NCI-H1105 treated with DMSO at 0.1 percent for 48 hours (cell line): ENCODE results near the gene PCSK5.

ENCODE experiments used
- DNase-seq: peaks from one replicate; lab custom pipeline; 2025; lab: John Stamatoyannopoulos, UW

Gene PCSK5

GRCh38 chr9:76082057-76082456 is 191.6 kb downstream of the PCSK5 start:
- no peak for DNase-seq

GRCh38 chr9:76085596-76085995 is 195.1 kb downstream of the PCSK5 start:
- no peak for DNase-seq

GRCh38 chr9:76086539-76086938 is 196.1 kb downstream of the PCSK5 start:
- DNase-seq: no peak

DNA sequence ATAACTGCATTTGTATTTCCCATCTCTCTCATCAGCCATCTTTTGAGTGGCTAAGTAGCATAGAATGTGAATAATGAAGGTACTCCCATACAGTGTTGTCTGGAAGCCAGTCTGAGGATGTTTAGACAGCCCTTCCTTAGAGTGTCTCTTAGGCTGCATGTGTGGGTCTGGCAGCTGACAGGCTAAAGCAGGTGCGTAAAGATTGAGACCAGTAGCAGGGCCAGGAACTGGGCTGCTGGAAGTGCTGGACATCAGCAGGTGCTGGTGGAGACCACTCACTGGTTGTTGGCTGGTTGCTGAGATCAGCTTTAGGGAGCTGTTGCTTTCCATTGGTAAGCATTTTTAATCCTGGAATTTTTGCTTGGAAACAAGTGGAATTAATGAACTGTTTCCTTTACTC is 197.5 kb downstream of the PCSK5 start:
- no peak for DNase-seq

DNA sequence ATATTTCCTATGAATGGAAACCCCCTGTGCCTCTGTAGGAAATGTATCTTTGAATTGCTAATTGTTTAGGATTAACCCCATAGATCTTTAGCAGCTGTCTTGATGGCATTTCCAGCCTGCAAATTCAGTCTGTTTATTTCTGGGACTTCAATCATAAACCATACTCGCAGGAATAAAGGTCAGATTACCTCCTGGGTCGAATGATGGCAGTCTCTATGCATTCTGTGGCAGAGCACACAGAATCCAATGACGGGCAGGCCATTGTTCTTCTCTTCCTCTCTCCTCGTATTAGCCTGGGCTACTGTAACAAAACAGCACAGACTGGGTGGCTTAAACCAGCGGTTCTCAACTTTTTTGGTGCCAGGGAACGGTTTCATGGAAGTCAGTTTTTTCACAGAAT is 199.9 kb downstream of the PCSK5 start:
- DNase-seq: no peak

DNA sequence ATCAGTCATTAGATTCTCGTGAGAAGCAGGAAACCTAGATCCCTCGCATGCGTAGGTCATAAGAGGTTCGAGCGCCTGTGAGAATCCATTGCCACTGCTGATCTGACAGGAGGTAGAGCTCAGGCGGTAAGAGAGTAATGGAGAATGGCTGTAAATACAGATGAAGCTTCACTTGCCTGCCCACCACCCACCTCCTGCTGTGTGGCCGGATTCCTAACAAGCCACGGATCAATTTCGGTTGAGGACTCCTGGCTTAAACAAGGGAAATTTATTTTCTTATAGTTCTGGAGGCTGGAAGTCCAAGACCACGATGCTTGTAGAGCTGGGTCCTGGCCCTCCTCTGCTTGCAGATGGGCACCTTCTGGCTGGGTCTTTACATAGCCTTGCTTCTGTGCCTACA is 200.4 kb downstream of the PCSK5 start:
- DNase-seq: no peak

GRCh38 chr9:76092572-76092971 is 202.1 kb downstream of the PCSK5 start:
- DNase-seq: no peak

DNA sequence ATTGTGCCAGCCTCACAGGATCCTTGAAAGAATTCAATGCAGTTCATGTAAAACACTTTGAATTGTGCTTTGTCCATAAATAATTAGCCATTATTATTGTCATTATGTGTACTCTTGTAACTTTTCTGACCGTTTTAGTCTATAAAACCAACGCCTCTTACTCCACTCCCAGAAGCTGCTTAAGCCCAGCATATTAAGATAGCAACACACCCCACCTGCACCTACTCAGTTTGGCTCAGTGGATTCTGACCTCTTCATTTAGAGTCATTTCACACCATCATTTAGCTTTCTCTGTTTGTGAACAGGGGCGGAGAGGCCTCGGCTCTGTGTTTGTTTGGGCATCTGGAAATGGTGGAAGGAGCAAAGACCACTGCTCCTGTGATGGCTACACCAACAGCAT is 205.1 kb downstream of the PCSK5 start:
- DNase-seq: no peak

DNA sequence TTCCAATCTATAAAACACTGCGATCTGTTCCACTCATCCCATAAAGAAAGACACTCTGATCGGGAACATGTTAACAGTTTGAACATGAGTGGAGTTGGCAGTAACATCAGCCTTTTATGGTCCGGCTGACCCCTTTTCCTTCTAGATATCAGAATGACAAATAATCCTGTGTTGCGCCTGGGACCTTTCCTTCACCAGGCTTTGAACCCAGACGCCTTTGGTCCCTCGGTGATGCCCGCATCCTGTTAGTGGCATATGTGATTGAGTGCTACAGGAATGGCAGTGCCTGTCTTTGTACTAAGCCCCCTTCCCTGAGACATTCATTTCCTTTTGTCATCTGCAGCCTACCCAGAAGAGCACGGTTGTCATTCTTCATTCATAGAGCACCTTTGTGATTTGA is 209.0 kb downstream of the PCSK5 start:
- no peak for DNase-seq

- DNase-seq: no peak
Observed at GRCh38 chr9:76101075-76101474, 210.6 kb downstream of the PCSK5 start.

GRCh38 chr9:76101491-76101890 is 211.0 kb downstream of the PCSK5 start:
- DNase-seq: no peak

DNA sequence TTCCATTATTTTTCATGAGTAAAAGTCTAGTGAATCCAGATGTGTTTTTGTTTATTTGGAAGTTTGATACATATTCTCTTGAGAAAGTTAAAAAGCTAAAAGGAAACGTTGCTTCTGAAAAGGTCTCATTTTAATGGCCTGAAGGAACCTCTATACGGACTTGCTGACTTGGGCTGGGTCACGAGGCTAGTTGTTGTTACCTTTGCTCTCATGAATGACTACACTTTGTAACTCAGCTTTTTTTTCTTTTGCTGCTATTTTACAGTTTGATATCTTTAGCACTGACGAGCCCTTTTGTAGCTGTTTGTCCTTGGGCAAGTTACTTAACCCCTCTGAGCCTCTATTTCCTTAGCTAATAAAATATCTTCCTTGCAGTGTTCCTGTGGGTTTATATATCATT is 211.5 kb downstream of the PCSK5 start:
- no peak for DNase-seq

GRCh38 chr9:76103531-76104315 is 213.2 kb downstream of the PCSK5 start:
- DNase-seq: no peak

DNA sequence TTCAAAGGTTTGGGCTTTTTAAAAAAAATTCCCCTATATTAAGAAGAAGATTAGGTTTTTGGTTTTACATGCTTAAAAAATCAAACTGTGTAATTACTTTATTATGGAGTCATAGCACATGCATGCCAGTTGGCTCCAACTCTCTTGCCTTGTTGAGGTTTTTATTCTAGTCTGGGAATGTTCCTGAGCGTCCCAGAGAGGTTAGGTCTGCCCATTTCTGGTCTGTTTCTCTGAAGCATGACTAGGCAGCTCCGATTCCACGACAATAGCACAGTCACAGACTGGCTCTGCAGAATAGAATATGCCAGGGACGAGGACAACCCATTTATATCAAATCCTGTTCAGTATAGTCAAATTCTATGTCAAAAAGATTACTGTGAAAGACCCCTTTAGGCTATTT is 217.0 kb downstream of the PCSK5 start:
- DNase-seq: no peak

DNA sequence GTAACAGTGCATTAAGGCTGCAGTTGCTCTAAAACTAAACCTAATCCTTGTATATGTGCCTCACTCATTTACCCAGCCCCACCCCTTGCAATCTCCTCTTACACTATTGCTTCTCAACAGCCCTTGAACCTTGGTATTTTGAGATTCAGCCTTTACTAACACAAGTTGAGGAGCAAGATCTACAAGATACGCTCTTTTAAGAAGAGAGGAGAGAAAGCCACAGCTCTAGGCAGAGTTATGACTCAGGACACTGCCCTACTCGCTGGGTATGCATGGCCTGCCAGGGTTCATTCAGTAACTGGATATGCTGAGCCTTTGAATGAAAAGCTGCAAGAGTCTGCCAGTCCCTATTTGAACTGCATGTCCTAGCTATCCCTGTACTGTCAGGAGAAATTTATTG is 219.5 kb downstream of the PCSK5 start:
- no peak for DNase-seq

DNA sequence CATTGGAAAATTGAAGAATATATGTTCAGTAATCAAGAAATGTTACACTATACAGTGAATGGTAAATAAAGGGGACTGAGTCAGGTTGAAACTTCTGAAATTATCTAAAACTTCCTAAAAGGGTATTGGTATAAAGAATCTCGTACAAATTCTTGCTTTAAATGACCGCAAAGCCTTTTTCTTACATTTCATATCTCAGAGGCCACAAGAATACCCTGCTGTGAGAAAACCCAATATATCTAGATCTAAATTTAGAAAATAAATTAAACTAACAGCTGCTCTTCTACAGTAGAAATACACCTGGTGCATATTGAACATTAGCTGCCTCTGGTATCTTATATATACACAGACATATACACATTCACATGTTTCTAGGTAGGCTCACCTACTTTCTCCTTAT is 221.7 kb downstream of the PCSK5 start:
- no peak for DNase-seq

GRCh38 chr9:76114144-76114543 is 223.7 kb downstream of the PCSK5 start:
- no peak for DNase-seq

GRCh38 chr9:76115396-76115795 is 224.9 kb downstream of the PCSK5 start:
- no peak for DNase-seq

DNA sequence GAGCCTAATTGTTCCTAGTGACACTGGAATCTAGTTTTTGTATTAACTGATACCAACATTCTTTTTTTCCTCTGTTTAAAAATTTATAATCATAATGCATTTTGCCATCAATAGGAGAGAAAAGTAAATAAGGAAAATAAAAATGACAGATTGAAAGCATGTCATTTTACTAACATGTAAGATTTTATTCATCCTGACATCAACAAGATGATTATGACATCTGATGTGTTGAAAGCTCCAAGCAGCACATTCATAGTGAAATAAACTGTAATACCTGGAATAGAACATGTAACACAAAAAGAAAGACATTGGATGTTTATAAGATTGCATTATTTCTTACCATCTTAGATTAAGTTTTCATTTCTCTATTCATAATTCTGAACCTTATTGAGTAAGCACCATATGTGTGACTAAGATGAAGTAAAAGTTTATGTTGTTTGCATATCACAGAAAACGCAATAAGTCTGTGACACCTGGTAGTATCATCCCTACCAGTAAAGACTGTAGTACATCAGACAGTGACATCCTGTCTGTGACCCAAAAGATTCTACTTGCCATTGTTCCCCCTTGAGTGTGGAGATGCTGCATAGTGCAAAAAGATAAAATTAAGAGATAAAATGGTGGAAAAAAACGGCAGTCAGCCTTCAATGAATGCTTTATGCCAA is 225.6 kb downstream of the PCSK5 start:
- no peak for DNase-seq

- DNase-seq: no peak
Observed at GRCh38 chr9:76116913-76117312, 226.4 kb downstream of the PCSK5 start.

DNA sequence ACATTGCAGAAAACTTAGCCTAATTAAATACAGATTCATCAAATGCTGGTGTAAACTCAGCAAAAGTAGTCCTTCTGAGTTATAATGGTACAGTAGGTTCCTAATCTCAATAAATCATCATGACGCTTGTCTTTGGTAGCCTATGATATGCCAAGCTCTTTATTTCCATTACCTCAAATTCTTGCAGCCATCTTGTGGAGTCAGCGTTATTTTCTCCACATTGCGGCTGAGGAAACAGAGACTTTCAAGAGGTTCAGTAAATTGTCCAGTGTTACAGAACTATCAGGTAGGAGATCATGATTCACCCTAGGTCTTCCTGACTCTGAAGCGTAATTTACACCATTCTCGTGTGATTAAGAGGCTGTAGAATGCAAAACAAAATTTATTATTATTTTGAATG is 237.2 kb downstream of the PCSK5 start:
- no peak for DNase-seq

DNA sequence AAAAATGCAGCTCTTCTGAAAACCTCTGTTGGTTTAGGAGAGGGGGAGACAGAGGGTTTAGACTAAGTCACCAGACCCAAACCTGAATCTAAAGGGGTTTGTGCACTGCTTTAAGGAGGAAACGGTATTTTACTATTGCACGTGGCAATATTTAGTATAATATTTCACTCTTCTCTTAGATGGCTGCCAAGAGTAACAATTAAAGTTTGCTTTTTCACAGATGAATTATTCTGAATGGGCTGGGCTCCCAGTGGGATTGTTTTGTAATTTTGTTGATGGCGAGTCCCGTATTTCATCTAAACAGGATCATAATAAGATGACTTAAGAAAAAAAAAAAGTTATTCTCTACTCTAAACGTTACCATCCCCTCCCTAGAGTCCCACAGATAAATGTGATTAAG is 245.4 kb downstream of the PCSK5 start:
- peak; percentile 52 for DNase-seq

- DNase-seq: no peak
Observed at GRCh38 chr9:76136986-76137385, 246.5 kb downstream of the PCSK5 start.

DNA sequence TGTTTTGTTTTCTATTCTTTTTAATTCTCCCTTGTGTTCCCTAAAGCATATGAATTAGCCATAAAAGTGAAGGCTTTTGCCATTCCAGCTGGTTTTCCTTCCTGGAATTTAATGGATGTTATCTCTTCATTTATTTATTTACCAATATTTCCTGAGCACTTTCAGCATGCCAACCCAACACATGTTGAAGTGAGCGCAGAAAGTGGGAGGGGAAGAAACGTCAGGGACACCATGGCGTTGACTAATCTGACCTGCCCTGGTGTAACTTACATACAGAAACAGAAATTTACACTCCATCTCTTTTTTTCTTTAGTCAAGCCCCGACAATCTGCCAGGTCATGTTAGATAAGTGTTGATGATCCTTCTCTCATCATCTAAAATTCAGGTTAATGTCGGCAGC is 247.5 kb downstream of the PCSK5 start:
- no peak for DNase-seq
